GM21390 (cell line): Measurements from ENCODE around the gene PARP1.

ENCODE experiments used
- ATAC-seq: cut with Tn5 transposase; IDR thresholded peaks from one replicate; pipeline ENCODE4 v1.9.1; 2021; ENCODE audit not compliant: unreplicated experiment

PARP1 gene

DNA sequence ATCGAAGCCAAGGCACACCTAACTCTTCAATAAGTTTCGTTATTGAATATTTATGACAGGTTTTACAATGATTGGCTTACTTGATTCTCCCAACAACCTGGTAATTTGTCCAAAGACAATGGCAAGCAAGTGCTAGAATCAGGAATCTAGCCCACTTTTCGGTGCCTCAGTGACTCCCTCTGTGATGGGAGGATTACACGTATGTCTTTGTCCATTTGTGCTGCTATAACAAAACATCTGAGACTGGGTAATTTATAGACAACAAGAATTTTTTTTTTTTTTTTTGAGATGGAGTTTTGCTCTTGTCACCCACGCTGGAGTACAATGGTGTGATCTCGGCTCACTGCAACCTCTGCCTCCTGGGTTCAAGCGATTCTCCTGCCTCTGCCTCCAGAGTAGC lies 96.5 kb downstream of the PARP1 start:
- ATAC-seq, result no peak
